OCI-LY3 (cell line): ENCODE measurements around the gene TSTD2.

ENCODE experiments used
- H2AFZ ChIP-seq: fragments of 200-600, 300-600 bp; shearing (Covaris generic); 2 replicates; pipeline ENCODE4 v1.6.0; 2014; ENCODE audit warnings: antibody characterized with exemption, low read depth, low read length
- H3K27ac ChIP-seq: fragments of 200-600, 300-600 bp; sonication (generic); 2 replicates; pipeline ENCODE4 v1.5.1; 2014; ENCODE audit warnings: mild to moderate bottlenecking, low read length, moderate library complexity, mixed read lengths
- H3K27me3 ChIP-seq: fragments of 200-600, 300-600 bp; sonication (generic); 2 replicates; pipeline ENCODE4 v1.6.1; 2014; ENCODE audit warnings: low read depth, low read length, mixed read lengths
- H3K36me3 ChIP-seq: fragments of 200-600, 300-600 bp; sonication (generic); replicated peaks from 2 replicates; pipeline ENCODE3; 2014; ENCODE audit warnings: low read depth, low read length, mixed read lengths
- H3K4me1 ChIP-seq: fragments of 300-600, 200-600 bp; sonication (generic); 2 replicates; pipeline ENCODE4 v1.6.1; 2014; ENCODE audit warnings: low read length, mixed read lengths
- H3K4me2 ChIP-seq: fragments of 200-600, 300-600 bp; sonication (generic); 2 replicates; pipeline ENCODE4 v1.6.1; 2014; ENCODE audit warnings: low read length, mixed read lengths
- H3K4me3 ChIP-seq: fragments of 300-600, 200-600 bp; sonication (generic); 2 replicates; pipeline ENCODE4 v1.5.1; 2014; ENCODE audit warnings: antibody characterized with exemption, mild to moderate bottlenecking, low read length, moderate library complexity
- H3K79me2 ChIP-seq: fragments of 300-600, 200-600 bp; shearing (Covaris generic); 2 replicates; pipeline ENCODE4 v1.6.1; 2014; ENCODE audit warnings: mild to moderate bottlenecking, low read length, mixed read lengths
- H3K9ac ChIP-seq: fragments of 300-600, 200-600 bp; shearing (Covaris generic); 2 replicates; pipeline ENCODE4 v1.6.0; 2014; ENCODE audit warnings: mild to moderate bottlenecking, low read length, moderate library complexity
- H3K9me3 ChIP-seq: fragments of 200-600, 300-600 bp; shearing (Covaris generic); 2 replicates; pipeline ENCODE4 v1.6.1; 2014; ENCODE audit warnings: low read length, mixed read lengths; ENCODE audit not compliant: insufficient read depth
- H4K20me1 ChIP-seq: fragments of 200-600, 300-600 bp; sonication (generic); 2 replicates; pipeline ENCODE4 v1.6.1; 2016; ENCODE audit warnings: low read length, mixed read lengths; ENCODE audit not compliant: insufficient read depth
- EZH2phosphoT487 ChIP-seq: fragments of 200-600 bp; shearing (Covaris generic); IDR thresholded peaks from 2 replicates; pipeline ENCODE4 v1.6.1; 2018; ENCODE audit warnings: antibody characterized with exemption, mixed run types, low read depth
- TF ChIP-seq, protein P1 (sequence below): fragments of 200-600, 300-600 bp; sonication (generic); IDR thresholded peaks from 2 replicates; pipeline ENCODE4 v1.5.1; 2014; ENCODE audit warnings: antibody characterized with exemption, low read length, low read depth

The TSTD2 gene

DNA sequence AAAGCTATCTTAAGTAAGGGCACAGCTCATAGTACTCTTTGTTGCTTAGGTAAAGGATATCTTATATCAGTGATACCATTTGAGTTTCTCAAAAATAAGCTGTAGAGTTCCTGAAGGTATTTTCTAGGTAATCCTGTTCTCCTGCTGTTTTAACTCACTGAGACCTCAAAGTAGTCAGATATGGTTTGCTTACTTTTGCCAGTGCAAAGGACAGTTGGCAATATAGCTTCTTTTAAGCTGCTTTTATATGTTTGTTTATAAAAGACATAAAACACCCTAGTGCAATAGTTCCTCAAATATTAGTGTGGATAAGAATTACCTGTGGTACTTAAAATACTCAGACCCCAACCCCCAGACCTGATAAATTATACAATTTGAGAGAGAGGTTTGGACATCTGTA is 12.6 kb upstream of the TSTD2 start:
- H3K79me2 ChIP-seq = peaks cover 24% of the 10 kb centered on the region
- TF ChIP-seq, protein P1, sequence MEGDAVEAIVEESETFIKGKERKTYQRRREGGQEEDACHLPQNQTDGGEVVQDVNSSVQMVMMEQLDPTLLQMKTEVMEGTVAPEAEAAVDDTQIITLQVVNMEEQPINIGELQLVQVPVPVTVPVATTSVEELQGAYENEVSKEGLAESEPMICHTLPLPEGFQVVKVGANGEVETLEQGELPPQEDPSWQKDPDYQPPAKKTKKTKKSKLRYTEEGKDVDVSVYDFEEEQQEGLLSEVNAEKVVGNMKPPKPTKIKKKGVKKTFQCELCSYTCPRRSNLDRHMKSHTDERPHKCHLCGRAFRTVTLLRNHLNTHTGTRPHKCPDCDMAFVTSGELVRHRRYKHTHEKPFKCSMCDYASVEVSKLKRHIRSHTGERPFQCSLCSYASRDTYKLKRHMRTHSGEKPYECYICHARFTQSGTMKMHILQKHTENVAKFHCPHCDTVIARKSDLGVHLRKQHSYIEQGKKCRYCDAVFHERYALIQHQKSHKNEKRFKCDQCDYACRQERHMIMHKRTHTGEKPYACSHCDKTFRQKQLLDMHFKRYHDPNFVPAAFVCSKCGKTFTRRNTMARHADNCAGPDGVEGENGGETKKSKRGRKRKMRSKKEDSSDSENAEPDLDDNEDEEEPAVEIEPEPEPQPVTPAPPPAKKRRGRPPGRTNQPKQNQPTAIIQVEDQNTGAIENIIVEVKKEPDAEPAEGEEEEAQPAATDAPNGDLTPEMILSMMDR = no peak
- no peak for TF ChIP-seq EZH2phosphoT487
- no peak overlapping the region for H3K27ac ChIP-seq
- H3K36me3 ChIP-seq = peaks cover 73% of the 10 kb centered on the region
- no peak overlapping the region for H3K4me3 ChIP-seq
- no peak overlapping the region for H2AFZ ChIP-seq
- H3K4me1 ChIP-seq = no peaks in the 10 kb centered on the region
- no peak overlapping the region for H3K4me2 ChIP-seq
- no peaks in the 10 kb centered on the region for H3K9me3 ChIP-seq
- H4K20me1 ChIP-seq = 0 out of 2 replicates have a peak, but pooled peaks cover 3% of the 10 kb centered on the region
- H3K9ac ChIP-seq = no peak overlapping the region
- no peaks in the 10 kb centered on the region for H3K27me3 ChIP-seq

DNA sequence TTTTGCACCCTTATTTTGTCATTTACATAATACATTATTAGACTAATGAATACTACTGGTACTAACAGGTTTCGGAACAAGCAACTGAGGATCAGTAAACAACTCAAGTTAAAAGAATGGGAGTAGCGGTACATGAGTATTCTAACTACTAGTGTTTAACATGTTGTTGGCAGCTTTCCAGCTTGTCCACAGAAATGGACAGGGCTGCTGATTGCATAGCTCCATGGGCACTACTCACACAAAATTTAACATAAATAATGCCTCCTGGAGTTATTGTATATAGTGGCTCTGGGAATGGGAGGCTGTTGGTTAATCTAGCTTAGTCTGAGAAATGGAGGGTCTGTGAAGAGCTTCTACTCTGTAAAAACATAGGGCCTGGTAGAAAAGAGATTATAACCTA is 7.2 kb upstream of the TSTD2 start:
- H3K9me3 ChIP-seq = no peaks in the 10 kb centered on the region
- H3K27me3 ChIP-seq = no peaks in the 10 kb centered on the region
- H3K79me2 ChIP-seq = peaks cover 76% of the 10 kb centered on the region
- H3K4me3 ChIP-seq = no peak overlapping the region
- H2AFZ ChIP-seq = no peak overlapping the region
- TF ChIP-seq, protein P1 = no peak
- H3K36me3 ChIP-seq = peaks cover 38% of the 10 kb centered on the region
- H3K4me2 ChIP-seq = no peak overlapping the region
- no peak overlapping the region for H3K9ac ChIP-seq
- peaks cover 17% of the 10 kb centered on the region for H3K4me1 ChIP-seq
- no peak overlapping the region for H3K27ac ChIP-seq
- H4K20me1 ChIP-seq = peaks cover 39% of the 10 kb centered on the region

DNA sequence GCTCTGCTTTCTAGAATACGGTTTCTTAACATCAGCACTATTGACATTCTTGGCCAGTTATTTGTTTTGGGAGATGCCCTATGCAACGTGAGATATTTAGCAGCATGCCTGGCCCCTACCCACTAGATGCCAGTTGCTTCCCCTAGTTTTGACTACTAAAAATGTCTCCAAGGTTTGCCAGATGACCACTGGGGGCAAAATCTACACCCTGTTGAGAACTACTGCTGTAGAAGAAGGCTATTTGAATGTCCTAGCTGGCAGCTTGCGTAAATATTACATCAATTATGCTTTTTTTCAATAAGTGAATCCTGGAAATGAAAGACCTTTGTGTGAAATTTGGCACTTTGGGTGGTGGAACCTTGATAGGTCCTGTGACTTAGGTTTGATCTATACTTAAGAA is 5.5 kb upstream of the TSTD2 start:
- H3K9ac ChIP-seq = no peak overlapping the region
- no peak for TF ChIP-seq EZH2phosphoT487
- TF ChIP-seq, protein P1 = peak; percentile 16
- H3K4me2 ChIP-seq = no peak overlapping the region
- H3K4me1 ChIP-seq = peaks cover 25% of the 10 kb centered on the region
- peaks cover 22% of the 10 kb centered on the region for H3K36me3 ChIP-seq
- H3K4me3 ChIP-seq = no peak overlapping the region
- H3K27me3 ChIP-seq = no peaks in the 10 kb centered on the region
- H3K27ac ChIP-seq = no peak overlapping the region
- peaks cover 37% of the 10 kb centered on the region for H4K20me1 ChIP-seq
- no peak overlapping the region for H2AFZ ChIP-seq
- peaks cover 87% of the 10 kb centered on the region for H3K79me2 ChIP-seq
- no peaks in the 10 kb centered on the region for H3K9me3 ChIP-seq

DNA sequence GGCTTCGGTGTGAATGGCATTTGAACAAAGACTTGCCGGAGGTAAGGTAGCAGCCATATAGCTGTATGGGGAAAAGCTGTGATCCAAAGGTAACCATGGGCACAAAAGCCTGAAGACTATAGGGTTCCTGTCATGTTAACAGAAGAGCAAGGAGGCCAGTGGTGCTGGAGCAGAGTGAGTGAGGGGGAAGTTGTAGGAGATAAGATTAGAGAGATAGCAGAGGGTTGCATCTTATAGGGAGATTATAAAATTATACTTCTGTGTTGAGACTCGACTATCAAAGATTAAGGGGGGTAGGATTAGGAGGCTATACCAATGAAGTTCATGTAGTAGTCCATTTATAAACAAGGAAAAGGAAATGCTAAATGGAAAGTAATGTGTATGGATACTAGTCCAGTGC is 3.7 kb upstream of the TSTD2 start:
- Histone ChIP-seq H3K79me2 (peaks cover 89% of the 10 kb centered on the region), H3K36me3 (peaks cover 5% of the 10 kb centered on the region), H3K27ac (no peak overlapping the region), H3K9me3 (no peaks in the 10 kb centered on the region), H4K20me1 (peaks cover 36% of the 10 kb centered on the region), H2AFZ (no peak overlapping the region), H3K4me3 (no peak overlapping the region), H3K9ac (no peak overlapping the region), H3K4me1 (peaks cover 26% of the 10 kb centered on the region), H3K4me2 (peak overlapping the region; percentile 28), H3K27me3 (no peaks in the 10 kb centered on the region)
- TF ChIP-seq, protein P1 = no peak
